ENCODE measurements around the gene SPRED2. TPM values are rescaled to one million over a fixed set of nuclear protein-coding genes. Genes with fewer than 3 reads are reported as not detected.
"Not testable (repeated sequence)": the region's sequence is repeated elsewhere in the genome, so short reads cannot be mapped to it uniquely, and the experiment has no call there.

Gene SPRED2
- polyA plus RNA-seq, 1 donor from 2014 or later = 5.3 TPM

DNA sequence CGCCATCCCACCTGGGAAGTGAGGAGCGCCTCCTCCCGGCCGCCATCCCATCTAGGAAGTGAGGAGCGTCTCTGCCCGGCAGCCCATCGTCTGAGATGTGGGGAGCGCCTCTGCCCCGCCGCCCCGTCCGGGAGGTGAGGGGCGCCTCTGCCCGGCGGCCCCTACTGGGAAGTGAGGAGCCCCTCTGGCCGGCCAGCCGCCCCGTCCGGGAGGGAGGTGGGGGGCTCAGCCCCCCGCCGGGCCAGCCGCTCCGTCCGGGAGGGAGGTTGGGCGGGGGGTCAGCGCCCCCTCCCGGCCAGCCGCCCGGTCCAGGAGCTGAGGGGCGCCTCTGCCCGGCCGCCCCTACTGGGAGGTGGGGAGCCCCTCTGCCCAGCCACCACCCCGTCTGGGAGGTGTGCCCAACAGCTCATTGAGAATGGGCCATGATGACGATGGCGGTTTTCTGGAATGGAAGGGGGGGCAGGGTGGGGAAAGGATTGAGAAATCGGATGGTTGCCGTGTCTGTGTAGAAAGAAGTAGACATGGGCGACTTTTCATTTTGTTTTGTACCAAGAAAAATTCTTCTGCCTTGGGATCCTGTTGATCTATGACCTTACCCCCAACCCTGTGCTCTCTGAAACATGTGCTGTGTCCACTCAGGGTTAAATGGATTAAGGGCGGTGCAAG is 93.4 kb downstream of the SPRED2 start:
- not testable (repeated sequence) for H3K36me3 ChIP-seq (ENCODE audit: insufficient read depth, low read length); H2AFZ ChIP-seq (ENCODE audit: low read depth, low read length); H3K9ac ChIP-seq (ENCODE audit: low read length); H3K4me2 ChIP-seq (ENCODE audit: low read length); H4K20me1 ChIP-seq (ENCODE audit: insufficient read depth); H3K79me2 ChIP-seq (replicated peaks; ENCODE audit: insufficient read depth, low read length); H3K27me3 ChIP-seq (ENCODE audit: insufficient read depth, low read depth, low read length); H3K27ac ChIP-seq (ENCODE audit: low read length); H3K9me3 ChIP-seq (ENCODE audit: low read length); H3F3A ChIP-seq (ENCODE audit: insufficient read depth, low read length, poor library complexity, severe bottlenecking); H3K4me3 ChIP-seq (ENCODE audit: low read length); H3K9me2 ChIP-seq (ENCODE audit: insufficient read depth, low read length)

DNA sequence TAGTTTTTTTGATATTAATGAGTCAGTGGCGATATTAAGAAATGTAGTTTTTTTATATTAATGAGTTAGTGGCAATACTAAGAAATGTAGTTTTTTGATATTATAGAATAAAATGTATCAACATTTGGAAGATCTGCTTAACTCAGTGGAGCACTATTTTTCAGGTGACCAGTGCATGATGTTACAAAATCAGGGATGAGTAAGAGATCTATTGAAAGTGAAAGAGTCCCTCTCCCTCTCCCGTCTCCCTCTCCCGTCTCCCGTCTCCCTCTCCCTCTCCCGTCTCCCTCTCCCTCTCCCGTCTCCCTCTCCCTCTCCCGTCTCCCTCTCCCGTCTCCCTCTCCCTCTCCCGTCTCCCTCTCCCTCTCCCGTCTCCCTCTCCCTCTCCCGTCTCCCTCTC is 94.5 kb downstream of the SPRED2 start:
- not testable (repeated sequence) for H3K4me3 ChIP-seq (ENCODE audit: low read length); H2AFZ ChIP-seq (ENCODE audit: low read depth, low read length); H3F3A ChIP-seq (ENCODE audit: insufficient read depth, low read length, poor library complexity, severe bottlenecking); H3K27ac ChIP-seq (ENCODE audit: low read length); H3K36me3 ChIP-seq (ENCODE audit: insufficient read depth, low read length); H3K9me3 ChIP-seq (ENCODE audit: low read length); H3K79me2 ChIP-seq (replicated peaks; ENCODE audit: insufficient read depth, low read length); H3K27me3 ChIP-seq (ENCODE audit: insufficient read depth, low read depth, low read length); H3K4me2 ChIP-seq (ENCODE audit: low read length); H3K9ac ChIP-seq (ENCODE audit: low read length); H4K20me1 ChIP-seq (ENCODE audit: insufficient read depth); H3K9me2 ChIP-seq (ENCODE audit: insufficient read depth, low read length)

GRCh38 chr2:65334714-65335113 is 97.7 kb downstream of the SPRED2 start:
- Histone ChIP-seq H3F3A (ENCODE audit: insufficient read depth, low read length, poor library complexity, severe bottlenecking) (no peaks in the 10 kb centered on the region), H3K9me2 (ENCODE audit: insufficient read depth, low read length) (no peaks in the 10 kb centered on the region), H3K4me3 (ENCODE audit: low read length) (no peak overlapping the region), H3K9ac (ENCODE audit: low read length) (no peak overlapping the region), H3K27ac (ENCODE audit: low read length) (no peak overlapping the region), H3K79me2 (replicated peaks; ENCODE audit: insufficient read depth, low read length) (no peaks in the 10 kb centered on the region), H4K20me1 (ENCODE audit: insufficient read depth) (no peaks in the 10 kb centered on the region), H3K36me3 (ENCODE audit: insufficient read depth, low read length) (no peaks in the 10 kb centered on the region), H3K4me2 (ENCODE audit: low read length) (no peak overlapping the region), H3K27me3 (ENCODE audit: insufficient read depth, low read depth, low read length) (no peaks in the 10 kb centered on the region), H3K9me3 (ENCODE audit: low read length) (no peaks in the 10 kb centered on the region), H2AFZ (ENCODE audit: low read depth, low read length) (no peak overlapping the region)
- TF ChIP-seq EZH2 (IDR thresholded peaks at IDR 0.05; ENCODE audit: borderline replicate concordance, insufficient read depth, low read length, poor library complexity, severe bottlenecking) = no peak
- no peak for TF ChIP-seq TAF1 (IDR thresholded peaks at IDR 0.05; ENCODE audit: low read depth)
- TF ChIP-seq RAD21 (conservative IDR thresholded peaks at IDR 0.05) = no peak
- no peak for TF ChIP-seq POLR2AphosphoS5 (IDR thresholded peaks at IDR 0.05)
- no peak for TF ChIP-seq EP300 (conservative IDR thresholded peaks at IDR 0.05; ENCODE audit: poor library complexity, severe bottlenecking)
- no peak for TF ChIP-seq REST (IDR thresholded peaks at IDR 0.05; ENCODE audit: borderline replicate concordance)
- TF ChIP-seq CTCF (IDR thresholded peaks at IDR 0.05; ENCODE audit: poor library complexity, severe bottlenecking) = no peak
- no peak for TF ChIP-seq MXI1 (conservative IDR thresholded peaks at IDR 0.05; ENCODE audit: poor library complexity, severe bottlenecking)
- no peak for TF ChIP-seq SMC3 (conservative IDR thresholded peaks at IDR 0.05; ENCODE audit: poor library complexity)
